Thoracic aorta (tissue), 2 donors: ENCODE measurements around the gene KHK. TPM values are rescaled to one million over a fixed set of nuclear protein-coding genes. Genes with fewer than 3 reads are reported as not detected.

Source experiments
- ATAC-seq: fragments of 150-250 bp; one replicate; pipeline ENCODE4 v1.8.0; 2017; ENCODE audit warnings: low read depth; ENCODE audit not compliant: insufficient number of reproducible peaks, low FRiP score
- DNase-seq: peaks from one replicate; pipeline ENCODE4 v3.0.0-alpha.2; 2020; ENCODE audit warnings: low spot score
- H3K27ac ChIP-seq, 2 donors: fragments of 200-600 bp; sonication (generic); 1 replicate in 1 of 2; 2 replicates in 1 of 2; pipeline ENCODE4 v1.5.1; 2016; ENCODE audit warnings: mild to moderate bottlenecking in 2 of 2, moderate library complexity in 2 of 2
- H3K27me3 ChIP-seq: fragments of 200-600 bp; sonication (generic); replicated peaks from 2 replicates; pipeline ENCODE4 v1.6.0; 2016; ENCODE audit warnings: mild to moderate bottlenecking; ENCODE audit not compliant: insufficient read depth
- H3K36me3 ChIP-seq: fragments of 200-600 bp; sonication (generic); one replicate; pipeline ENCODE4 v1.5.1; 2016
- H3K4me1 ChIP-seq, 2 donors: fragments of 200-600 bp; sonication (generic); 1 replicate in 1 of 2; 2 replicates in 1 of 2; pipeline versions ENCODE4 v1.5.1 to v1.6.0; 2016; ENCODE audit warnings: low read depth in 2 of 2, mild to moderate bottlenecking in 1 of 2; ENCODE audit not compliant: control insufficient read depth in 1 of 2
- H3K4me3 ChIP-seq: fragments of 200-600 bp; sonication (generic); 2 replicates; pipeline ENCODE4 v1.5.1; 2016; ENCODE audit warnings: mild to moderate bottlenecking
- H3K9me3 ChIP-seq: fragments of 200-600 bp; sonication (generic); 2 replicates; pipeline ENCODE4 v1.5.1; 2016
- total RNA-seq, 2 donors: library from RNA; depleted of rRNA; stranded (reverse); fragments of >200 nt; gene quantifications; one replicate each; pipeline versions ENCODE4 v1.1.0 to v1.2.3, GENCODE V29; 2016
- TF ChIP-seq, protein P1 (sequence below): fragments of 200-600 bp; sonication (generic); IDR thresholded peaks from one replicate; pipeline ENCODE4 v1.5.1; 2019; ENCODE audit warnings: antibody characterized with exemption

KHK gene
- total RNA-seq, 2 donors from 2014 or later = 1.5 to 2.6 TPM

DNA sequence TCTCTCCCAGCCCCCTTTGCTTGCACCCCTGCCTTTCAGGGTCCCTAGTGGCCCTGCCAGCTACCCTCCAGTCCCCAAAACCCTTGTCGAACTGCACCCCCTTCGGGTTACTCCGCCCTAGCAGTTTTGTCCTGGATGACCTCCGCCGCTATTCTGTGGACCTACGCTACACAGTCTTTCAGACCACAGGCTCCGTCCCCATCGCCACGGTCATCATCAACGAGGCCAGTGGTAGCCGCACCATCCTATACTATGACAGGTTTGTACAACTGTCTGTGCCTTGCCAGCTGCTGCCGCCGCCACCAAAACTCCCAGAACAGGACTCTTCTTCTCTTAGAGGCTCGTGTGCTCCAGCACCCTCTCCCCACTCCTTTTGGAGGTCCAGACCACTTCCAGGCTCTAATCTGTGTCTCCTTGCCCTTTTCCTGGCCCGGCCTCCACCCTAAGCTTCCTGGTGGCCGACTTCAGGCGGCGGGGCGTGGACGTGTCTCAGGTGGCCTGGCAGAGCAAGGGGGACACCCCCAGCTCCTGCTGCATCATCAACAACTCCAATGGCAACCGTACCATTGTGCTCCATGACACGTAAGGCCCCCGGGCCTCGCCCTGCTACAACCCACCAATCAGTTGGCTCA lies 7.9 kb downstream of the KHK start:
- Histone ChIP-seq H3K36me3 (no peaks in the 10 kb centered on the region), H3K27me3 (no peaks in the 10 kb centered on the region), H3K4me1 (no peaks in the 10 kb centered on the region), H3K4me3 (no peak overlapping the region), H3K27ac (no peak overlapping the region), H3K9me3 (no peaks in the 10 kb centered on the region)
- ATAC-seq (no peak), DNase-seq (no peak)
- TF ChIP-seq, protein P1, sequence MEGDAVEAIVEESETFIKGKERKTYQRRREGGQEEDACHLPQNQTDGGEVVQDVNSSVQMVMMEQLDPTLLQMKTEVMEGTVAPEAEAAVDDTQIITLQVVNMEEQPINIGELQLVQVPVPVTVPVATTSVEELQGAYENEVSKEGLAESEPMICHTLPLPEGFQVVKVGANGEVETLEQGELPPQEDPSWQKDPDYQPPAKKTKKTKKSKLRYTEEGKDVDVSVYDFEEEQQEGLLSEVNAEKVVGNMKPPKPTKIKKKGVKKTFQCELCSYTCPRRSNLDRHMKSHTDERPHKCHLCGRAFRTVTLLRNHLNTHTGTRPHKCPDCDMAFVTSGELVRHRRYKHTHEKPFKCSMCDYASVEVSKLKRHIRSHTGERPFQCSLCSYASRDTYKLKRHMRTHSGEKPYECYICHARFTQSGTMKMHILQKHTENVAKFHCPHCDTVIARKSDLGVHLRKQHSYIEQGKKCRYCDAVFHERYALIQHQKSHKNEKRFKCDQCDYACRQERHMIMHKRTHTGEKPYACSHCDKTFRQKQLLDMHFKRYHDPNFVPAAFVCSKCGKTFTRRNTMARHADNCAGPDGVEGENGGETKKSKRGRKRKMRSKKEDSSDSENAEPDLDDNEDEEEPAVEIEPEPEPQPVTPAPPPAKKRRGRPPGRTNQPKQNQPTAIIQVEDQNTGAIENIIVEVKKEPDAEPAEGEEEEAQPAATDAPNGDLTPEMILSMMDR = no peak

DNA sequence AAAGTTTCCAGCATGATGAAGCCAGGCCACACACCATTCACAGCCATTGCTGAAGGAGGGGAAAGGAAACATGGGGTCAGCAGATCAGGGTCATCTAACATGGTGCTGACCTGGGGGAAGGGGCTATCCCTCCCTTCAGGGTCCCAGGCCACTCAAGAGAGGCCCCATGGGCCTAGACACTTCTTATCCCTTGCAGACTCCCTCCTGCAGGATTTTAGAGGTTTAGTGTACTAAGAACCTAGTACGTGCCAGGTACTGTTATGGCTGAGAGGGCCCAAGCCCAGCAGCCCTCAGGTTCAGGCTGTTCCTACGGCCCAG lies 8.8 kb downstream of the KHK start:
- H3K27me3 ChIP-seq = no peaks in the 10 kb centered on the region
- ATAC-seq = no peak

DNA sequence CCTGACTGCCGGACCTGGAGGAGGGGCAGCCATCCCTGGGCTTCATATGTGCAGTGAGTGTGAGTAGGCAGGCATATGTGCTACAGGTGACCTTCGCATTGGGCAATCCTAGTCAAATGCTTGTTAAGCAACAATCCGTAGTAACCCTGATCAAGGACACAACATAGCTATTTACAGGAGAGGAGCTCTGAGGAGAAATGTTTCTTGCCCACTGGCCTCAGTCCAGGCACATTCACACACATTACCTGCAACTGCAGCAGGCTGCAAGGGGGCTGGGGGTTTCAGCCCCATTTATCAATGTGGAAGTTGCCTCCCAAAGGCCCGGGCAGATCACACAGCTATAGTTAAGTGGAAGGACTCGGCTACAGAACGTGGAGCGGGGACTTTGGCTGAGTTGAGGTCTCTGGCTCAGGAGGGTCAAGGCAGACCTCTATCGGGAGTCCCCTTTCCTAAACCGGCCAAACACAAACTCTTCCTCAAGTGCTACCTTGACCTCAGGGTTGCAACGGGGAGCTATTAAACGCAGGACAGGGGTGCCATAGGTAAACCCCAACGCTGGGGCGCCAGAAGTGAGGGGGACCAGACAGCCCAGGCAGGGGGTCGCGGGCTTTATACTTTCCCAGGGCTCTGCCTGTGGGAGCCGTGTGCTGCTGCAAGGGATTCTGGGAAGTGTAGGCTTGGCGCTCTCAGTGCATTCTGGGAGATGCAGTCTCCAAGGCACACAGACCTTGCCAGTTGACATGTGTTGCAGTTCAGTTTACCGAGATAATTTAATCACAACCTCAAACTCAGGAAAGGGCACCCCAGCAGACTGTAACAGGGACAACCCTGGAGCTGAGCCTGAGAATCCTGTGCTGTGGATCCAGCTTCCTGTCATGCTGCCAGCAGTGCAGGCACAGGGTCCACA lies 9.4 kb downstream of the KHK start:
- TF ChIP-seq, protein P1 = no peak
- ATAC-seq = peak; percentile 21
- Histone ChIP-seq H3K27ac (no peak overlapping the region), H3K9me3 (no peaks in the 10 kb centered on the region), H3K27me3 (no peaks in the 10 kb centered on the region), H3K4me1 (no peaks in the 10 kb centered on the region), H3K36me3 (no peaks in the 10 kb centered on the region), H3K4me3 (peak overlapping the region; percentile 69)
- DNase-seq = no peak

More for the DNA sequence above, 8.8 kb downstream of the KHK start:
- Histone ChIP-seq H3K9me3 (no peaks in the 10 kb centered on the region), H3K4me1 (no peaks in the 10 kb centered on the region), H3K36me3 (no peaks in the 10 kb centered on the region), H3K27ac (no peak overlapping the region), H3K4me3 (no peak overlapping the region)
- TF ChIP-seq, protein P1 = no peak
- DNase-seq = no peak

DNA sequence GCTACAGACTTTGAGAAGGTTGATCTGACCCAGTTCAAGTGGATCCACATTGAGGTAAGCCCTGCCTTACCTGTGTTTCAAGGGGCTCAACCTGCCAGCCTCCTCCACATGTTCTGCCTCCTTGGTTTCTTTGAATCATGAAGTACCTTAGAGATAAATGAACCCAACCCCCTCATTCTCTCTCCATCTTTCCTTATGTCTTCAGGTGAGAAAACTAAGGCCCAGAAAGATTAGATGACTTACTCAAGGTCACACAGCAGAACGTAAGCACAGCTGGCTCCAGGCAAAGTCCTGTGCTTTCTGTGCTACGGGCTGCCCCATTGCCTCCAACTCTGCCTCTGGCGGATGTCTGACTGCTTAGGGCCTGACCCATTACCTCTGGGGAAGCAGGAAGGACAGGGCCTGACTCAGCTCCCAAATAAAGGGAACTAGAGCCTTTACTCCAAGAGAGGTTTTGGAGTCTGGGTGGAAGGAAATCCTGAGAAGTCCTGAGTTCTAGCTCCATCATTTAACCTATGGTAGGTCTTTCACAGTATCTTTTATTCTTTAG lies 10.3 kb downstream of the KHK start:
- no peaks in the 10 kb centered on the region for H3K4me1 ChIP-seq
- ATAC-seq = no peak
- peak overlapping the region; percentile 69 for H3K4me3 ChIP-seq
- H3K27ac ChIP-seq = no peak overlapping the region
- H3K9me3 ChIP-seq = no peaks in the 10 kb centered on the region
- DNase-seq = no peak
- no peaks in the 10 kb centered on the region for H3K27me3 ChIP-seq
- TF ChIP-seq, protein P1 = no peak
- no peaks in the 10 kb centered on the region for H3K36me3 ChIP-seq

DNA sequence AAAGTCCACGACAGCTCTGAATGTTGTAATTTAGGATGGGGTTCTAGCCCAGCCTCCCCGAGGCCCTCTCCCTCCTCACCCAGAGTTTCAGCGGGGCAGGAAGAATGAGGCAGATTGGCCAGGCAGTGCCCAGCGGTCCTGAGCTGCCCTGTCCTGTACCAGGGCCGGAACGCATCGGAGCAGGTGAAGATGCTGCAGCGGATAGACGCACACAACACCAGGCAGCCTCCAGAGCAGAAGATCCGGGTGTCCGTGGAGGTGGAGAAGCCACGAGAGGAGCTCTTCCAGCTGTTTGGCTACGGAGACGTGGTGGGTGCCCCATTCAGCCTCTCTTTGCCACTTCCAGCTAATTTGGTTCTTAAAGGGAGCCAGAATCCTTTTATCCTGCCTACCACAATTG lies 10.8 kb downstream of the KHK start:
- TF ChIP-seq, protein P1 = no peak
- H3K36me3 ChIP-seq = no peaks in the 10 kb centered on the region
- no peak overlapping the region for H3K4me3 ChIP-seq
- H3K4me1 ChIP-seq = no peaks in the 10 kb centered on the region
- no peak overlapping the region for H3K27ac ChIP-seq
- DNase-seq = no peak
- H3K9me3 ChIP-seq = no peaks in the 10 kb centered on the region
- H3K27me3 ChIP-seq = no peaks in the 10 kb centered on the region
- ATAC-seq = no peak
